GM19452 (cell line): ENCODE results near the gene ZNF800.
A peak's percentile ranks its signal among the peaks of the same experiment; 100 is the strongest.
"Not testable (repeated sequence)": the region's sequence is repeated elsewhere in the genome, so short reads cannot be mapped to it uniquely, and the experiment has no call there.

Experiments used
- ATAC-seq: cut with Tn5 transposase; IDR thresholded peaks from one replicate; pipeline ENCODE4 v1.9.1; 2021; ENCODE audit not compliant: unreplicated experiment

ZNF800 gene, protein sequence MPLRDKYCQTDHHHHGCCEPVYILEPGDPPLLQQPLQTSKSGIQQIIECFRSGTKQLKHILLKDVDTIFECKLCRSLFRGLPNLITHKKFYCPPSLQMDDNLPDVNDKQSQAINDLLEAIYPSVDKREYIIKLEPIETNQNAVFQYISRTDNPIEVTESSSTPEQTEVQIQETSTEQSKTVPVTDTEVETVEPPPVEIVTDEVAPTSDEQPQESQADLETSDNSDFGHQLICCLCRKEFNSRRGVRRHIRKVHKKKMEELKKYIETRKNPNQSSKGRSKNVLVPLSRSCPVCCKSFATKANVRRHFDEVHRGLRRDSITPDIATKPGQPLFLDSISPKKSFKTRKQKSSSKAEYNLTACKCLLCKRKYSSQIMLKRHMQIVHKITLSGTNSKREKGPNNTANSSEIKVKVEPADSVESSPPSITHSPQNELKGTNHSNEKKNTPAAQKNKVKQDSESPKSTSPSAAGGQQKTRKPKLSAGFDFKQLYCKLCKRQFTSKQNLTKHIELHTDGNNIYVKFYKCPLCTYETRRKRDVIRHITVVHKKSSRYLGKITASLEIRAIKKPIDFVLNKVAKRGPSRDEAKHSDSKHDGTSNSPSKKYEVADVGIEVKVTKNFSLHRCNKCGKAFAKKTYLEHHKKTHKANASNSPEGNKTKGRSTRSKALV

DNA sequence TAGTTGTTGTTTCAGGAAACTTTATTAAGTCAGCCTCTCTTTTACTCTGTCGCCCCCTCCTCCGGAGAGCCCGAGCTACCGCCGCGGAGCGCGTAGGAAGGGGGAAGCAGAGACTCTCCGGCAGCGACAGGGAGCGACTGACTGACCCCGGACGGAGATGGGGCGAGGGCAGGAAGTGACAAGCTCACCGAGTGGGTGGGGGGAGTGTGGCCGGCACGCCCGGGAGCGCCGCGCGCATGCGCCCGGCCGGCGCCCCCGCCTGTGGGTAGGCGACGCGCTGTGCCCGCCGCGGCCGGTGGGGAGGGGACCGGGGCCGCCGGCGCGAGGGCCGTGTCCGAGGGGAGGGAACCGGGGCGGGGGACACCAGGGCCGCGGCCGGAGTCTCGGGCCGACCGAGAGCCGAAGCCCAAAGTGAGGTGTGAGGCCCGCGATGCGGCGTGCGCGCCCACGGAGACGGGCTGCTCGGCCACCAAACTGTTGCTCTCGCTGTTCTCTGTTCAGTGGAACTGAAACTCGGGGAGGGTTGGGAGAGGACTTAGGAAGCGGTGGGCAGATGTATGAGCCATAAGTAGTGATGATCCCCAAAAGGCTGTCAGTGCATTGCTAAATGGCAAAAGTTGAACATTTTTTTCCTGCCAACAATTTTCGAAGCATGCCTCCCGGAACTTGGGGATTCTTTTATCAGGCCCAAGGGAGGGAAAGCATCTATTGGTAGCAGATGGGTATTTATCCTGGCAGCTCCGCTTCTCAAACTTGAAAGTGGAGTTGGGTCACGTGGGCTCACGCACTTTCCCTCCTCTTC lies at the start of gene ZNF800:
ZNF800 (minus strand) TSS at position 143 of the 802 bp plus-strand sequence. CDS start 1,151 bp downstream, outside the sequence.
- peak; percentile 67 for ATAC-seq

DNA sequence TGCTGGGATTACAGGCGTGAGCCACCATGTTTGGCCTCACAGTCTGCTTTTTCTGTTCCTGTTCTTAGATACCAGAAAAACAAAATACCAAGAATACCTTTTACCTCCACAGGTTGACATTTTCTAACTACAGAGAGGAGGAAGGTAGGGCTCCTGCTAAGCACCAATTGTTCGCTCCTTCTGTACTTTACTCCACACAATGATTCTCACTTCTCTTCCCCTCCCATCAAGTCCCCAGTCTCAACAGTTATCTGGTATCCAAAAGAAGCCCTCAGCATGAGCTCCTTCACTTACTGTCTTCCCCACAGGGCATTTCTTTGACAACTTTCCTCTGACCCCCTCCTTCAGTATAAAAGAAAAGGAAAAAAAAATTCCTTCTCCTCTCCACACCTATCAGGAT lies 47.7 kb upstream of the ZNF800 start:
- no peak for ATAC-seq

DNA sequence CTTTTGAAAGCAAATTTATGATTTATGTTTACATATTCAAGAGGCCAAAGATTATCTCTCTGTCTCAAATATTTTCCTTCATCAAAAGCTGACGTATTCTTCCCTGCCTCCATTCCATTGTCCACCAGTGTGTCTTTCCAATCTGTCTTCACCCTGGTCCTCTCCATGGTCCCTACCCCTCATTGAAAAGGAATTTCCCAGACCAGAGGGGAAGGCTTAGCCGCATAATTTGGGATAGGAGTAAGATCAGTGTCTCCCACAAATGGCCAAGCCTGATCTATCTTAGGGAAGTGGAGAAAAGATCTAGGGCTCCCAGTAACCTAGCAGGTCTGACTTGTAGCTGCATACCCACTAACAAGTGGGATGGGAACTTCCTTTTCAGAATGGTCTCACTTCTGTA lies 46.3 kb upstream of the ZNF800 start:
- ATAC-seq: no peak

DNA sequence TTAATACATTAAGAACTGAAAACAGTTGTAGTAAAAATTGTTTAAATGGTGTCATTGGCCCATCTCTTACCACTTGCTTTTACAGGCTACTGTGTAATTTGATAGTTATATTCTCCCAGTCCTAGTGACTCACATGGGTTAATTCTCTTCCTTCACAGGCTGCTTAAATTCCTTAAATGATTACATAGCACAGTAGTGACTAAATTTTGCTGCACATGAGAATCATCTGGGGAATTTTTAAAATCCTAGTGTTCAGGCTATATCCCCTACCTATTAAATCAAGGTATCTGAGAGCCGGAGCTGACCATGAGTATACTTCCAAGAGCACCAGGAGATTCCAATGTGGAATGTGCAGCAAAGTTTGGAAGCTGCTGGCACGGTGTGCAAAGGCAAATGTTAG lies 45.3 kb upstream of the ZNF800 start:
- ATAC-seq: no peak

DNA sequence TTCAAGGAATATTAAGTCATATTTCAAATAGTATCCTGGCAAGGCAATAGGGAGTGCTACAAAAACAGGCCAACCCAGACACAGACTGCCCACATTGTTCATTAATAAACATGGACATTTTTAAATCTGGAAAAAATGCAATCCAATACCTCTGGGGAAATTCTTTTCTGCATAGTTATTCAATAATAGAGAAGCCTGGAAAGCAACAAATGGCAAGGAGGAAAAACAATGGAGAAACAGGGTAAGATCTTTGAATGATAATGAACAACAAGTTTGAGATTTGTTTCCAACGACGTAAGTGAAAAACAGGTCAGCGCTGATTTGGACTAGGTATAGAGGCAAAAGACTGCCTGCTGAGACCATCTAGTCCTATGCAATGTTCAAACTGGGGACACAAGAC lies 44.7 kb upstream of the ZNF800 start:
- ATAC-seq: no peak

DNA sequence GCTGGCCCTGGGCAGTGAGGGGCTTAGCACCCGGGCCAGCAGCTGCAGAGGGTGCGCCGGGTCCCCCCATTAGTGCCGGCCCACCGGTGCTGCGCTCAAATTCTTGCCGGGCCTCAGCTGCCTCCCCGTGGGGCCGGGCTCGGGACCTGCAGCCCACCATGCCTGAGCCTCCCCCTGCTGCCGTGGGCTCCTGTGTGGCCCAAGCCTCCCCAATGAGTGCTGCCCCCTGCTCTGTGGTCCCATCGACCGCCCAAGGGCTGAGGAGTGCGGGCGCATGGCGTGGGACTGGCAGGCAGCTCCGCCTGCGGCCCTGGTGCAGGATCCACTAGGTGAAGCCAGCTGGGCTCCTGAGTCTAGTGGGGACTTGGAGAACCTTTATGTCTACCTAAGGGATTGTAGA lies 36.8 kb upstream of the ZNF800 start:
- ATAC-seq: not testable (repeated sequence)

DNA sequence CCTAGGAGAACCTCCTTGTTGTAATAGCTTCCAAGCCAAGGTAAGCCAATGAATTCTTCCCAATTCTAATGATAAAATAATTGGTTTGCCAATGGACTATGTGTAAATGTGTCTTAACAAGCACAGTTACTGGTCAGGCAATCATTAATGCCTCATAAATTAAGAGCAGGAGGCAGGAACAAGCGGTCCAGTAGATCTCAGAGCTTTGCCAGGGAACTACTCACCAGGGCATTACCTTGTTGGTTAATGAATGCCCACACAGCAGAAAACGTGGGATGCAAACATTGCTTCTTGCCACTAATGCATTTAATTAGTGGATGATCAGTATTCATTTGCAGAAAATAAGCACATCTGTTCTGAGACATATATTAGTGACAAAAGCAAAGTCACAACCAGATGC lies 26.7 kb upstream of the ZNF800 start:
- no peak for ATAC-seq

GRCh38 chr7:127418459-127418858 lies 26.0 kb upstream of the ZNF800 start:
- no peak for ATAC-seq

- ATAC-seq: peak; percentile 80
Observed at GRCh38 chr7:127417346-127417745, 24.8 kb upstream of the ZNF800 start.

DNA sequence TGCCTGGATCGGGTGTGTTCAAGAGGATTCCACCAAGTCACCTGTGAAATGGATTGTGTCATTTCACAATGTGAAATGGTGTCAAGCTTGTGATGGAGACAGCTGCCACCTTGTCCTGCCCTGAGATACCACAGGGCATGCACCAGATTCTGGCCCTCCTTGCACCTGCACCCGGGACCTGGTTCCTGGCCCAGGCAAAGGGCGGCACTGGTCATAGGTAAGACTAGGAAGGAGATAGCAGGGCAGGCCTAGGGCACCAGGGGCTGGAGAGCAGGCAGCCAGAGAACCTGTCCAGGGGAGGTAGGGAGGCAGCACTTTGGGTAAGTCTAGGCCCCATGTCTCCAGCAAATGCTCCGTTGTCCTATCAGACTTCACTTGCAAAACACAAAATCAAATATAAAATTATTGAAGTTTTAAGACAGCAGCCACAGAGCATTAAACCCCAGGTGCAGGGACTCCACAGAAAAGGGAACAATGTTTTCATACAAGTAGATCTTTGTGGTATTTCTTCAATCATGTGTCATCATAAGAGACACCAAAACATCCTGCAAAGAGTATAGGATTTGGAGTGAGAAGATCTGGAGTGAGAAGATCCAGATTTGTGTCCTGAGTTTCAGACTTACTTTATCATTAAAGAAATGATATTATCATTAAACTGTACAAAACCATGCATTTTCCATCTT lies 22.7 kb upstream of the ZNF800 start:
- ATAC-seq: no peak

GRCh38 chr7:127413962-127414361 lies 21.5 kb upstream of the ZNF800 start:
- ATAC-seq: peak; percentile 57

DNA sequence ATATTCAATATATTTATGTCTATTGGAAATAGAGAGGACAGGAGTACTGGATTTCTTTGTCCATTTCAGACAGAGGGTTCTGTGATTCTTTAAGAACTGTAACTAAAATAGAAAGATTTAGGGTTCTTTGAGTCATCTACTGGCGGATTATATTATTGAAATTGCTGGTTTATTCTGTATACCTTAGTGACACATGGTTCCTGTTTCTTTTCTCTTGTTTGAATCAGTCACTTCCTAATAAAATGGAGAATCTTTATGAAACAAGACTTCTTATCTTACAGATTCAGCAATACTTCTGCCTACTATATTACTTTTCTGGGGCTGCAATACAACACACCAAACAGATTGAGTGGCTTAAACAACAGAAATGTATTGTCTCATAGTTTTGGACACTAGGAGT lies 20.8 kb upstream of the ZNF800 start:
- no peak for ATAC-seq

DNA sequence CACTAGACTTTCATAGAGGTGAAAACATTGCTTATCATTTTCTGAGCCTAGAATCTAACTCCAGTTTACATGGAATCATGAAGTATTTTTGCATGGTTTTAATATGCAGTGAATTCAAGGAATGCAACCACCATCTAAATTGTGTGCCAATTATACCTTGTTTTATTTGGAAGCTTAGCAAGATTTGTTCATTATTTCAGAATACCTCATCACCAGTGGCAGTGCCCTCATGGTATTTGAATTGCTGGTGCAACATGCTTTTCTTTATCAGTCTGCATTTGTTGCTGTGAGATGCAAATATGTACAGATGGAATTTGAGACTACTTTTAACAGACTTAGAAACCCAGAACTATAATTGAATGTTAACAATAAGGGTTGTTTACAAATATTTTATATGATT lies 18.7 kb upstream of the ZNF800 start:
- no peak for ATAC-seq

DNA sequence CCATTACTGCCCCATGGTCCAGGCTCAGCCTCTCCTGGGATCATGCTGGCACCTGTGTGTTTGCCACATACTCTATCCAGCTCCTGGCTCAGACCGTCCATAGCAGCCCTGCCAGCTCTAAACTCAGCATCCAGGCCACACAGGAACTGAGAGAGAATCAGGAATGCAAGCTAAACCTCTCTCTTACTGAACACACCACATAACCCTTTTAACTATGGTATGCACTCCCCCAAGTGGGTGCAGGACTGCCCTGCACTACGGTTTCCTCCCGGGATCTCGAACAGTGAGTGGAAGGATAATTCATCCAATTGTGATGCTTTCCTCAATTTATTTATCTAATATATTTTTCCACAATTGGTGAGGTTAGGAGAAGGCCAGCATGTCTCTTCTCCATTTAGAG lies 17.1 kb upstream of the ZNF800 start:
- no peak for ATAC-seq

GRCh38 chr7:127404286-127405072 lies 12.0 kb upstream of the ZNF800 start:
- peak; percentile 83 for ATAC-seq

DNA sequence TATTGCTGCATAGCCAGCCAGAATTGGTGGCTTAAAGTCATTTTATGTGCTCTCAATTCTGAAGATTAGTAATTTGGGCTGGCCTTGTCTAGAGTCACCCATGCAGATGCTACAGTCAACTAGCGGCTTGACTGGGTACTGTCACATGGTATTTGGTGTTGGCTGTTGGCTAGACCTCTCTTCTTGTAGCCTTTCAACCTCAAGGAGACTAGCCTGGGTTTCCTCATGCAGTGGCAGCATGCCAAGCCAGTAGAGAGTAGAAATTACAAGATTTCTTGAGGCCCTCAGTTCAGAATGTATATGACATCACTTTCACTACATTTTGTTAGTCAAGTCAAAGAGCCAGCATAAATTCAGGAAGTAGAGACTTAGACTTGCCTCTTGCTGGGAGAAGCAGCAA lies 3.7 kb upstream of the ZNF800 start:
- peak; percentile 41 for ATAC-seq

- ATAC-seq: not testable (repeated sequence)
Observed at GRCh38 chr7:127395104-127395503, 2.6 kb upstream of the ZNF800 start.

GRCh38 chr7:127393368-127394058 lies 1.0 kb upstream of the ZNF800 start:
- no peak for ATAC-seq

DNA sequence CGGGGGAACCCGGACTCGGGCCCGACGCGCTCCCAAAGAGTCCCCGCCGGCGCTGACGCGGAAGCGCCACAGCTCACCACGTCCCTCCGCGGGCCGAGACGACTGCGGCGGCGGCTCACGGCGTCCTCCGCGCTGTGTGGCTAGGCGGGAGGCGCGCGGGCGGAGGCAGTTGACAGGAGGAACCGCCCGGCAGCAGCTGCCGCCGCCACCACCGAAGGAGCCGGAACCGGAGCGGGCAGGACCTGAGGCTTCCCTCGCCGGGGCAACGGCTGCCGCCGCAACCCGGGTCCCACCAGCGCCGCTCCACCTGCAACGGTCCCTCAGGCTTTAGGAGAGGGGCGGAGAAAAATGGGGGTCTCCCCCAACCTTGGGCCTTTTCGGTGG lies 334 bp downstream of the ZNF800 start:
- ATAC-seq: peak; percentile 45
